HCT116 (cell line): ENCODE measurements around the gene BMF.

ENCODE experiments used
- CEBPB ChIP-seq: IDR thresholded peaks from 2 replicates; pipeline ENCODE4 v1.6.1; 2012; ENCODE audit warnings: low read depth
- EGR1 ChIP-seq: IDR thresholded peaks from 2 replicates; pipeline ENCODE4 v1.6.1; 2012; ENCODE audit warnings: low read depth
- ELF1 ChIP-seq: IDR thresholded peaks from 2 replicates; pipeline ENCODE4 v1.6.1; 2012; ENCODE audit warnings: low read depth, borderline replicate concordance
- EZH2 ChIP-seq: fragments of 200-600 bp; sonication (generic); IDR thresholded peaks from 2 replicates; pipeline ENCODE4 v1.6.1; 2017; ENCODE audit warnings: antibody characterized with exemption, mixed run types
- JUND ChIP-seq: IDR thresholded peaks from 2 replicates; pipeline ENCODE4 v1.6.1; 2012
- MAX ChIP-seq: IDR thresholded peaks from 2 replicates; pipeline ENCODE4 v1.6.1; 2012
- POLR2A ChIP-seq: IDR thresholded peaks from 2 replicates; pipeline ENCODE4 v1.7.0; 2011; ENCODE audit warnings: borderline replicate concordance; ENCODE audit not compliant: insufficient read depth, insufficient read length; ENCODE audit errors: extremely low read depth
- POLR2AphosphoS5 ChIP-seq: IDR thresholded peaks from 2 replicates; pipeline ENCODE4 v1.6.1; 2011; ENCODE audit warnings: mild to moderate bottlenecking, low read depth, low read length, moderate library complexity
- RAD21 ChIP-seq: IDR thresholded peaks from 2 replicates; pipeline ENCODE4 v1.6.1; 2012; ENCODE audit warnings: low read depth, mild to moderate bottlenecking
- SP1 ChIP-seq: IDR thresholded peaks from 2 replicates; pipeline ENCODE4 v1.6.1; 2012; ENCODE audit warnings: low read depth
- YY1 ChIP-seq: IDR thresholded peaks from 2 replicates; pipeline ENCODE4 v1.6.1; 2011; ENCODE audit warnings: low read length, low read depth, moderate library complexity, mild to moderate bottlenecking; ENCODE audit not compliant: insufficient replicate concordance; ENCODE audit errors: extremely low read depth
- TF ChIP-seq, protein P1 (sequence below), 3 experiments: fragments of 200-600 bp in 1 of 3; sonication (generic) in 1 of 3; IDR thresholded peaks in 2 of 3; conservative IDR thresholded peaks in 1 of 3; 2 replicates each; pipeline ENCODE4 v1.5.1; 2012 to 2017; ENCODE audit warnings: low read depth in 2 of 3, low read length in 2 of 3, antibody characterized with exemption in 1 of 3, borderline replicate concordance in 1 of 3, control low read depth in 1 of 3, mild to moderate bottlenecking in 1 of 3, mixed read lengths in 1 of 3, mixed run types in 1 of 3, moderate library complexity in 1 of 3; ENCODE audit not compliant: insufficient read depth in 1 of 3
- TF ChIP-seq, protein P2 (sequence below): IDR thresholded peaks from 2 replicates; pipeline ENCODE4 v1.6.1; 2012; ENCODE audit warnings: low read depth

DNA sequence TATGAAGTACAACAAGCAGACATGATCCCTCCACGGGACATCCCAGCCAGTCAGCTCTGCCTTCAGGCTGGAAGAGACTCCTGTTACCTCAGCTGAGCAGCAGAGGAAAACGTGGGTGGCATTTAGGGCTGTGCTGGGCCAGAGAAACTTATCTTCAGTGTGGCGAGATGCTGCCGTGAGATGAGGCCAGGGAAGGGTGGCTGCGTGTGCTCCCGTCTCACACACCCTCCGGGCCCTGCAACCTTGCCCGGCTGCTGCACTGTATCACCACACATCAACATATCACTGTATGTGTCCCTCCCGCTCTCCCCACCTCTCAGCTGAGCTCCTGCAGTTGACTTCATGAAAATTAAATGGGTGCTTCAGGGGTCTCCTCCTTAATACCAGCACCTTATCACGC lies 23.4 kb downstream of the BMF start:
- TF ChIP-seq POLR2A (no peak), CEBPB (no peak), EZH2 (no peak), JUND (no peak), POLR2AphosphoS5 (no peak), RAD21 (no peak), ELF1 (no peak), YY1 (no peak), EGR1 (no peak), MAX (no peak), SP1 (no peak)
- TF ChIP-seq, protein P1, sequence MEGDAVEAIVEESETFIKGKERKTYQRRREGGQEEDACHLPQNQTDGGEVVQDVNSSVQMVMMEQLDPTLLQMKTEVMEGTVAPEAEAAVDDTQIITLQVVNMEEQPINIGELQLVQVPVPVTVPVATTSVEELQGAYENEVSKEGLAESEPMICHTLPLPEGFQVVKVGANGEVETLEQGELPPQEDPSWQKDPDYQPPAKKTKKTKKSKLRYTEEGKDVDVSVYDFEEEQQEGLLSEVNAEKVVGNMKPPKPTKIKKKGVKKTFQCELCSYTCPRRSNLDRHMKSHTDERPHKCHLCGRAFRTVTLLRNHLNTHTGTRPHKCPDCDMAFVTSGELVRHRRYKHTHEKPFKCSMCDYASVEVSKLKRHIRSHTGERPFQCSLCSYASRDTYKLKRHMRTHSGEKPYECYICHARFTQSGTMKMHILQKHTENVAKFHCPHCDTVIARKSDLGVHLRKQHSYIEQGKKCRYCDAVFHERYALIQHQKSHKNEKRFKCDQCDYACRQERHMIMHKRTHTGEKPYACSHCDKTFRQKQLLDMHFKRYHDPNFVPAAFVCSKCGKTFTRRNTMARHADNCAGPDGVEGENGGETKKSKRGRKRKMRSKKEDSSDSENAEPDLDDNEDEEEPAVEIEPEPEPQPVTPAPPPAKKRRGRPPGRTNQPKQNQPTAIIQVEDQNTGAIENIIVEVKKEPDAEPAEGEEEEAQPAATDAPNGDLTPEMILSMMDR (IDR thresholded peaks at IDR 0.05 in 2 of 3, conservative IDR thresholded peaks at IDR 0.05 in 1 of 3; ENCODE audit: borderline replicate concordance in 1 of 3, insufficient read depth in 1 of 3, low read depth in 2 of 3, low read length in 2 of 3): no peak
- TF ChIP-seq, protein P2, sequence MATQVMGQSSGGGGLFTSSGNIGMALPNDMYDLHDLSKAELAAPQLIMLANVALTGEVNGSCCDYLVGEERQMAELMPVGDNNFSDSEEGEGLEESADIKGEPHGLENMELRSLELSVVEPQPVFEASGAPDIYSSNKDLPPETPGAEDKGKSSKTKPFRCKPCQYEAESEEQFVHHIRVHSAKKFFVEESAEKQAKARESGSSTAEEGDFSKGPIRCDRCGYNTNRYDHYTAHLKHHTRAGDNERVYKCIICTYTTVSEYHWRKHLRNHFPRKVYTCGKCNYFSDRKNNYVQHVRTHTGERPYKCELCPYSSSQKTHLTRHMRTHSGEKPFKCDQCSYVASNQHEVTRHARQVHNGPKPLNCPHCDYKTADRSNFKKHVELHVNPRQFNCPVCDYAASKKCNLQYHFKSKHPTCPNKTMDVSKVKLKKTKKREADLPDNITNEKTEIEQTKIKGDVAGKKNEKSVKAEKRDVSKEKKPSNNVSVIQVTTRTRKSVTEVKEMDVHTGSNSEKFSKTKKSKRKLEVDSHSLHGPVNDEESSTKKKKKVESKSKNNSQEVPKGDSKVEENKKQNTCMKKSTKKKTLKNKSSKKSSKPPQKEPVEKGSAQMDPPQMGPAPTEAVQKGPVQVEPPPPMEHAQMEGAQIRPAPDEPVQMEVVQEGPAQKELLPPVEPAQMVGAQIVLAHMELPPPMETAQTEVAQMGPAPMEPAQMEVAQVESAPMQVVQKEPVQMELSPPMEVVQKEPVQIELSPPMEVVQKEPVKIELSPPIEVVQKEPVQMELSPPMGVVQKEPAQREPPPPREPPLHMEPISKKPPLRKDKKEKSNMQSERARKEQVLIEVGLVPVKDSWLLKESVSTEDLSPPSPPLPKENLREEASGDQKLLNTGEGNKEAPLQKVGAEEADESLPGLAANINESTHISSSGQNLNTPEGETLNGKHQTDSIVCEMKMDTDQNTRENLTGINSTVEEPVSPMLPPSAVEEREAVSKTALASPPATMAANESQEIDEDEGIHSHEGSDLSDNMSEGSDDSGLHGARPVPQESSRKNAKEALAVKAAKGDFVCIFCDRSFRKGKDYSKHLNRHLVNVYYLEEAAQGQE: no peak
